ENCODE results near the gene ABHD14A.
A peak's percentile ranks its signal among the peaks of the same experiment; 100 is the strongest.
"Not testable (repeated sequence)": the region's sequence is repeated elsewhere in the genome, so short reads cannot be mapped to it uniquely, and the experiment has no call there.

The ABHD14A gene

GRCh38 chr3:51975852-51976549 is 1.1 kb downstream of the ABHD14A start:
- peak; percentile 78 for DNase-seq

- DNase-seq = no peak
Observed at GRCh38 chr3:51977446-51978142, 2.7 kb downstream of the ABHD14A start.

- DNase-seq = no peak
Observed at GRCh38 chr3:51978143-51978502, 3.3 kb downstream of the ABHD14A start.

- no peak for DNase-seq
Observed at GRCh38 chr3:51980253-51980652, 5.4 kb downstream of the ABHD14A start.

- no peak for DNase-seq
Observed at GRCh38 chr3:51982352-51982837, 7.5 kb downstream of the ABHD14A start.

- DNase-seq = peak; percentile 89
Observed at GRCh38 chr3:51982838-51983577, 8.1 kb downstream of the ABHD14A start, which contains the start of gene ACY1. TSS of gene ACY1 (plus strand) at chr3:51983535. CDS start at chr3:51984065, 530 bp downstream.

- DNase-seq = no peak
Observed at GRCh38 chr3:51983578-51984268, 8.9 kb downstream of the ABHD14A start.

GRCh38 chr3:51984269-51984647 is 9.4 kb downstream of the ABHD14A start:
- DNase-seq = no peak

GRCh38 chr3:51985063-51985462 is 10.2 kb downstream of the ABHD14A start:
- no peak for DNase-seq

- no peak for DNase-seq
Observed at GRCh38 chr3:51986010-51986947, 11.4 kb downstream of the ABHD14A start.

GRCh38 chr3:51987568-51987967 is 12.7 kb downstream of the ABHD14A start:
- DNase-seq = no peak

- DNase-seq = no peak
Observed at GRCh38 chr3:51988286-51989146, 13.7 kb downstream of the ABHD14A start.

GRCh38 chr3:51990501-51990971 is 15.7 kb downstream of the ABHD14A start:
- not testable (repeated sequence) for DNase-seq

- DNase-seq = no peak
Observed at GRCh38 chr3:51992017-51992682, 17.3 kb downstream of the ABHD14A start.

GRCh38 chr3:51993657-51994056 is 18.8 kb downstream of the ABHD14A start:
- DNase-seq = not testable (repeated sequence)

- no peak for DNase-seq
Observed at GRCh38 chr3:51994530-51994929, 19.7 kb downstream of the ABHD14A start.

- DNase-seq = peak; percentile 96
Observed at GRCh38 chr3:51995346-51996163, 20.7 kb downstream of the ABHD14A start, which contains the start of gene RPL29. TSS of gene RPL29 (minus strand) at chr3:51995895. CDS start at chr3:51995461, 434 bp downstream.

- DNase-seq = no peak
Observed at GRCh38 chr3:51997172-51997571, 22.3 kb downstream of the ABHD14A start.

All from right forelimb (tissue), 1 donor.